ENCODE data around the gene CCDC61.

DNA sequence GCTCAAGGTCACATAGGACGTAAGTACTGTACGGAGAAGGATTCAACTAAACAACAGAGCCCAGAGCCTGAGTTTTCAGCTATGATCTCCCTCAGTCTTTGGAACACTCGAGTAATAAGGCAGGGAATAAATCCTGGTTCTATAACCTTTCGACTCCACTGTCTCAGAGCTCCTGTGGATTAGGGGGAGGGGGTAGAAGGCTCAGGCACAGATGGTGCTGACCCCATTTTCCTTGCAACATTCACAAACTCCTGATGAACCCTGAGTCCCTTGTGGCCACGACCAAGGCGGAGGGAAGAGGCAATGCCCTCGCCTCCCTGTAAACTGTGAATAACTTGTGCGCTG lies 43.0 kb upstream of the CCDC61 start:
- TF ChIP-seq, protein P1, sequence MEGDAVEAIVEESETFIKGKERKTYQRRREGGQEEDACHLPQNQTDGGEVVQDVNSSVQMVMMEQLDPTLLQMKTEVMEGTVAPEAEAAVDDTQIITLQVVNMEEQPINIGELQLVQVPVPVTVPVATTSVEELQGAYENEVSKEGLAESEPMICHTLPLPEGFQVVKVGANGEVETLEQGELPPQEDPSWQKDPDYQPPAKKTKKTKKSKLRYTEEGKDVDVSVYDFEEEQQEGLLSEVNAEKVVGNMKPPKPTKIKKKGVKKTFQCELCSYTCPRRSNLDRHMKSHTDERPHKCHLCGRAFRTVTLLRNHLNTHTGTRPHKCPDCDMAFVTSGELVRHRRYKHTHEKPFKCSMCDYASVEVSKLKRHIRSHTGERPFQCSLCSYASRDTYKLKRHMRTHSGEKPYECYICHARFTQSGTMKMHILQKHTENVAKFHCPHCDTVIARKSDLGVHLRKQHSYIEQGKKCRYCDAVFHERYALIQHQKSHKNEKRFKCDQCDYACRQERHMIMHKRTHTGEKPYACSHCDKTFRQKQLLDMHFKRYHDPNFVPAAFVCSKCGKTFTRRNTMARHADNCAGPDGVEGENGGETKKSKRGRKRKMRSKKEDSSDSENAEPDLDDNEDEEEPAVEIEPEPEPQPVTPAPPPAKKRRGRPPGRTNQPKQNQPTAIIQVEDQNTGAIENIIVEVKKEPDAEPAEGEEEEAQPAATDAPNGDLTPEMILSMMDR (IDR thresholded peaks at IDR 0.05; ENCODE audit: low read length) = no peak
- no peak for TF ChIP-seq EZH2 (IDR thresholded peaks at IDR 0.05; ENCODE audit: borderline replicate concordance, low read length)
